NCI-H82 (cell line): ENCODE measurements around the gene PRICKLE2.

ENCODE experiments used
- DNase-seq: peaks from one replicate; lab custom pipeline; 2025; lab: John Stamatoyannopoulos, UW

PRICKLE2 gene

GRCh38 chr3:64253689-64254088 is 28.4 kb upstream of the PRICKLE2 start:
- DNase-seq, result no peak

GRCh38 chr3:64251019-64251418 is 25.8 kb upstream of the PRICKLE2 start:
- no peak for DNase-seq

GRCh38 chr3:64247991-64248646 is 22.9 kb upstream of the PRICKLE2 start:
- DNase-seq, result no peak

- DNase-seq, result peak; percentile 82
These were observed 19.0 kb upstream of the PRICKLE2 start for GRCh38 chr3:64244011-64244942.

GRCh38 chr3:64242435-64242834 is 17.2 kb upstream of the PRICKLE2 start:
- peak; percentile 75 for DNase-seq

GRCh38 chr3:64240959-64241358 is 15.7 kb upstream of the PRICKLE2 start:
- peak; percentile 24 for DNase-seq

GRCh38 chr3:64240396-64240795 is 15.1 kb upstream of the PRICKLE2 start:
- DNase-seq, result peak; percentile 64

- DNase-seq, result no peak
These were observed 14.6 kb upstream of the PRICKLE2 start for GRCh38 chr3:64239841-64240240.

- DNase-seq, result peak; percentile 98
These were observed 13.9 kb upstream of the PRICKLE2 start for GRCh38 chr3:64238971-64239667.

- no peak for DNase-seq
These were observed 11.8 kb upstream of the PRICKLE2 start for GRCh38 chr3:64237083-64237482.

GRCh38 chr3:64235605-64236004 is 10.3 kb upstream of the PRICKLE2 start:
- DNase-seq, result no peak

- DNase-seq, result no peak
These were observed 9.3 kb upstream of the PRICKLE2 start for GRCh38 chr3:64234571-64234970.

GRCh38 chr3:64232821-64233220 is 7.6 kb upstream of the PRICKLE2 start:
- DNase-seq, result no peak

- no peak for DNase-seq
These were observed 4.6 kb upstream of the PRICKLE2 start for GRCh38 chr3:64229903-64230302.

- peak; percentile 7 for DNase-seq
These were observed 2.8 kb upstream of the PRICKLE2 start for GRCh38 chr3:64228110-64228509.

- no peak for DNase-seq
These were observed 1.5 kb upstream of the PRICKLE2 start for GRCh38 chr3:64226730-64227129.

GRCh38 chr3:64225695-64226499 is 631 bp upstream of the PRICKLE2 start:
- peak; percentile 17 for DNase-seq

- peak; percentile 63 for DNase-seq
These were observed 1.2 kb downstream of the PRICKLE2 start for GRCh38 chr3:64223791-64224745.

GRCh38 chr3:64222501-64223111 is 2.7 kb downstream of the PRICKLE2 start:
- DNase-seq, result peak; percentile 56
